SU-DHL-6 (cell line): Measurements from ENCODE around the gene SDK1.

Source experiments
- H2AFZ ChIP-seq: fragments of 200-600 bp; sonication (generic); 2 replicates; pipeline ENCODE4 v1.6.1; 2014; ENCODE audit warnings: low read depth, mild to moderate bottlenecking, moderate library complexity, mixed read lengths, antibody characterized with exemption, low read length; ENCODE audit not compliant: severe bottlenecking
- H3F3A ChIP-seq: fragments of 200-600 bp; shearing (Covaris generic); 2 replicates; pipeline ENCODE4 v1.6.0; 2016; ENCODE audit warnings: antibody characterized with exemption, mild to moderate bottlenecking; ENCODE audit not compliant: insufficient read depth
- H3K27ac ChIP-seq: fragments of 200-600 bp; sonication (generic); 2 replicates; pipeline ENCODE4 v1.5.1; 2016; ENCODE audit warnings: low read depth, mild to moderate bottlenecking, low read length, moderate library complexity, mixed read lengths
- H3K27me3 ChIP-seq: fragments of 200-600 bp; sonication (generic), shearing (Covaris generic); 2 replicates; pipeline ENCODE4 v1.6.0; 2014; ENCODE audit warnings: mild to moderate bottlenecking, low read length
- H3K36me3 ChIP-seq: fragments of 200-600 bp; sonication (generic); 2 replicates; pipeline ENCODE4 v1.6.1; 2014; ENCODE audit warnings: mild to moderate bottlenecking, low read length, mixed read lengths
- H3K4me2 ChIP-seq: fragments of 300-600, 200-600 bp; shearing (Covaris generic), sonication (generic); 2 replicates; pipeline ENCODE4 v1.6.0; 2014; ENCODE audit warnings: low read length, low read depth, mild to moderate bottlenecking; ENCODE audit not compliant: poor library complexity, severe bottlenecking
- H3K4me3 ChIP-seq: fragments of 200-600 bp; sonication (generic); 2 replicates; pipeline ENCODE4 v1.5.1; 2014; ENCODE audit warnings: antibody characterized with exemption, low read length, mild to moderate bottlenecking, mixed read lengths; ENCODE audit not compliant: insufficient read depth, poor library complexity, severe bottlenecking
- H3K79me2 ChIP-seq: fragments of 200-600 bp; sonication (generic); 2 replicates; pipeline ENCODE4 v1.6.1; 2014; ENCODE audit warnings: mild to moderate bottlenecking, low read length, moderate library complexity; ENCODE audit not compliant: insufficient read depth
- H3K9ac ChIP-seq: fragments of 200-600 bp; sonication (generic); 2 replicates; pipeline ENCODE4 v1.7.0; 2014; ENCODE audit warnings: mild to moderate bottlenecking, low read length
- H3K9me2 ChIP-seq: fragments of 200-600 bp; sonication (generic); replicated peaks from 2 replicates; pipeline ENCODE4 v1.6.1; 2014; ENCODE audit warnings: low read length; ENCODE audit not compliant: insufficient read depth
- H3K9me3 ChIP-seq: fragments of 200-600 bp; sonication (generic); 2 replicates; pipeline ENCODE4 v1.6.1; 2014; ENCODE audit warnings: low read length, mixed read lengths; ENCODE audit not compliant: insufficient read depth
- H4K20me1 ChIP-seq: fragments of 200-600 bp; sonication (generic); 2 replicates; pipeline ENCODE4 v1.6.1; 2014; ENCODE audit warnings: low read depth, mild to moderate bottlenecking, antibody characterized with exemption, low read length, moderate library complexity, mixed read lengths
- EZH2phosphoT487 ChIP-seq: fragments of 200-600 bp; sonication (generic), shearing (Covaris generic); conservative IDR thresholded peaks from 2 replicates; pipeline ENCODE4 v1.6.1; 2018; ENCODE audit warnings: mild to moderate bottlenecking, antibody characterized with exemption, low read length, moderate library complexity, mixed read lengths
- TF ChIP-seq, protein P1 (sequence below): fragments of 200-600 bp; sonication (generic); IDR thresholded peaks from one replicate; pipeline ENCODE4 v1.5.1; 2017; ENCODE audit warnings: antibody characterized with exemption, mild to moderate bottlenecking, low read length, moderate library complexity; ENCODE audit not compliant: insufficient read depth, poor library complexity, severe bottlenecking

Gene SDK1

GRCh38 chr7:3605222-3605621, 304.2 kb downstream of the SDK1 start:
- Histone ChIP-seq H3K9ac (no peak overlapping the region), H3K79me2 (no peaks in the 10 kb centered on the region)

DNA sequence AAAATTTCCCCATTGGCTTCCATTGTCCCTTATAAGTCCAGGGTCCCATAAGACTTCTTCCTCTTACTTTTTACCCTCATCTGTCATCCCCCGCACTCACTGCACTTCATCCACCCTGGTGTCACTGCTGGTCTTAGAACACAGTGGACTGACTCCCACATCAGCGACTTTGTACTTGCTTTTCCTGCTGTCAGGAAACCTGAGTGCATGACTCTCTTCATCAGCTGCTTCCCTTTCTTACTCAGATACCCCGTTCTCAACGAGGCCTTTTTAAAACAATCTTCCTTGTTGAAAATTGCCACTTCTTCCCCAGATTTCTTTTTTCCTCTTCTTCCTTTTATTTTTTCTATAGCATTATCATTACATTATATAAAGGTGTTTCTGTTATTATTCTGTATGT, 305.4 kb downstream of the SDK1 start:
- TF ChIP-seq EZH2phosphoT487: no peak
- TF ChIP-seq, protein P1, sequence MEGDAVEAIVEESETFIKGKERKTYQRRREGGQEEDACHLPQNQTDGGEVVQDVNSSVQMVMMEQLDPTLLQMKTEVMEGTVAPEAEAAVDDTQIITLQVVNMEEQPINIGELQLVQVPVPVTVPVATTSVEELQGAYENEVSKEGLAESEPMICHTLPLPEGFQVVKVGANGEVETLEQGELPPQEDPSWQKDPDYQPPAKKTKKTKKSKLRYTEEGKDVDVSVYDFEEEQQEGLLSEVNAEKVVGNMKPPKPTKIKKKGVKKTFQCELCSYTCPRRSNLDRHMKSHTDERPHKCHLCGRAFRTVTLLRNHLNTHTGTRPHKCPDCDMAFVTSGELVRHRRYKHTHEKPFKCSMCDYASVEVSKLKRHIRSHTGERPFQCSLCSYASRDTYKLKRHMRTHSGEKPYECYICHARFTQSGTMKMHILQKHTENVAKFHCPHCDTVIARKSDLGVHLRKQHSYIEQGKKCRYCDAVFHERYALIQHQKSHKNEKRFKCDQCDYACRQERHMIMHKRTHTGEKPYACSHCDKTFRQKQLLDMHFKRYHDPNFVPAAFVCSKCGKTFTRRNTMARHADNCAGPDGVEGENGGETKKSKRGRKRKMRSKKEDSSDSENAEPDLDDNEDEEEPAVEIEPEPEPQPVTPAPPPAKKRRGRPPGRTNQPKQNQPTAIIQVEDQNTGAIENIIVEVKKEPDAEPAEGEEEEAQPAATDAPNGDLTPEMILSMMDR: no peak
- H2AFZ ChIP-seq: no peak overlapping the region
- no peaks in the 10 kb centered on the region for H3K27me3 ChIP-seq

More at GRCh38 chr7:3605222-3605621, 304.2 kb downstream of the SDK1 start:
- Histone ChIP-seq H3K36me3 (no peaks in the 10 kb centered on the region), H3K9me3 (no peaks in the 10 kb centered on the region), H3K4me3 (no peak overlapping the region), H3K9me2 (no peaks in the 10 kb centered on the region), H3K4me2 (no peak overlapping the region), H3K27me3 (no peaks in the 10 kb centered on the region), H2AFZ (no peak overlapping the region), H4K20me1 (no peaks in the 10 kb centered on the region), H3K27ac (no peak overlapping the region), H3F3A (no peaks in the 10 kb centered on the region)
- no peak for TF ChIP-seq EZH2phosphoT487
- TF ChIP-seq, protein P1: no peak

GRCh38 chr7:3607847-3608246, 306.8 kb downstream of the SDK1 start:
- Histone ChIP-seq H3K4me3 (no peak overlapping the region), H4K20me1 (no peaks in the 10 kb centered on the region), H3K4me2 (no peak overlapping the region), H3K27me3 (no peaks in the 10 kb centered on the region), H3F3A (no peaks in the 10 kb centered on the region), H3K27ac (no peak overlapping the region), H3K79me2 (no peaks in the 10 kb centered on the region), H3K9me2 (no peaks in the 10 kb centered on the region), H3K36me3 (no peaks in the 10 kb centered on the region), H3K9ac (no peak overlapping the region), H3K9me3 (no peaks in the 10 kb centered on the region), H2AFZ (no peak overlapping the region)
- no peak for TF ChIP-seq EZH2phosphoT487
- TF ChIP-seq, protein P1: no peak

More for the DNA sequence above, 305.4 kb downstream of the SDK1 start:
- Histone ChIP-seq H3K4me3 (no peak overlapping the region), H3K4me2 (no peak overlapping the region), H3K36me3 (no peaks in the 10 kb centered on the region), H3K9ac (no peak overlapping the region), H3K79me2 (no peaks in the 10 kb centered on the region), H3K27ac (no peak overlapping the region), H3F3A (no peaks in the 10 kb centered on the region), H3K9me3 (no peaks in the 10 kb centered on the region), H3K9me2 (no peaks in the 10 kb centered on the region), H4K20me1 (no peaks in the 10 kb centered on the region)

GRCh38 chr7:3616306-3616705, 315.3 kb downstream of the SDK1 start:
- H3K4me3 ChIP-seq: no peak overlapping the region
- H3K79me2 ChIP-seq: no peaks in the 10 kb centered on the region
- H4K20me1 ChIP-seq: no peaks in the 10 kb centered on the region
- H3K36me3 ChIP-seq: no peaks in the 10 kb centered on the region
- H3K27me3 ChIP-seq: no peaks in the 10 kb centered on the region
- TF ChIP-seq, protein P1: no peak
- TF ChIP-seq EZH2phosphoT487: no peak
- H3F3A ChIP-seq: no peaks in the 10 kb centered on the region
- no peaks in the 10 kb centered on the region for H3K9me3 ChIP-seq
- H3K9me2 ChIP-seq: no peaks in the 10 kb centered on the region
- H2AFZ ChIP-seq: no peak overlapping the region
- no peak overlapping the region for H3K9ac ChIP-seq
- H3K27ac ChIP-seq: no peak overlapping the region
- H3K4me2 ChIP-seq: no peak overlapping the region
